Activated CD4-positive, alpha-beta T cell treated with anti-CD3 and anti-CD28 coated beads, Interleukin-2, Interleukin-6, amounts not matched to agents 100 ng/mL and 50 ng/mL, durations not matched to agents 16 hours and 8 hours (primary cell): ENCODE results near the gene RD3L.

Experiments
- DNase-seq: peaks from one replicate; pipeline ENCODE4 v3.0.0-alpha.2; 2020

Gene RD3L

DNA sequence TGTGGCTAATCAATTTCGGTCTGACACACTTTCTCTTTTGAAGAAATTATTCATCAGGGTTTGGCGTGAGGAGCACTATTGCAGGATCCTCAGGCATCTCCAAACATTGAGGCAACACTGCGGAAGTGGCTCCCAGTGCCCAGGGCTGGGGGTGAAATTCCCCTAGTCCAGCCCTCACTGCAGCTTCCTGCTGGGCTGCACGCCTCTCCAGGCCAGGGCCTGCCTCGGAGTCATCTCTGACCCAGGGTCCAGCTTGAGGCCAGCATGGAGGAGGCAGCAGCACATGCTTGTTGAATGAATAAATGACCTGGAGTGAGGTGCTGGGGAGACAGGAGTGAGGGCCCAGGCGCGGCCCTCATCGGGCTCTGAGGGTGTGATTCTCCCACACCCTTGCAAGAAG, 50.1 kb downstream of the RD3L start:
- no peak for DNase-seq

- DNase-seq: no peak
Observed at GRCh38 chr14:103891667-103892215, 50.6 kb downstream of the RD3L start.

DNA sequence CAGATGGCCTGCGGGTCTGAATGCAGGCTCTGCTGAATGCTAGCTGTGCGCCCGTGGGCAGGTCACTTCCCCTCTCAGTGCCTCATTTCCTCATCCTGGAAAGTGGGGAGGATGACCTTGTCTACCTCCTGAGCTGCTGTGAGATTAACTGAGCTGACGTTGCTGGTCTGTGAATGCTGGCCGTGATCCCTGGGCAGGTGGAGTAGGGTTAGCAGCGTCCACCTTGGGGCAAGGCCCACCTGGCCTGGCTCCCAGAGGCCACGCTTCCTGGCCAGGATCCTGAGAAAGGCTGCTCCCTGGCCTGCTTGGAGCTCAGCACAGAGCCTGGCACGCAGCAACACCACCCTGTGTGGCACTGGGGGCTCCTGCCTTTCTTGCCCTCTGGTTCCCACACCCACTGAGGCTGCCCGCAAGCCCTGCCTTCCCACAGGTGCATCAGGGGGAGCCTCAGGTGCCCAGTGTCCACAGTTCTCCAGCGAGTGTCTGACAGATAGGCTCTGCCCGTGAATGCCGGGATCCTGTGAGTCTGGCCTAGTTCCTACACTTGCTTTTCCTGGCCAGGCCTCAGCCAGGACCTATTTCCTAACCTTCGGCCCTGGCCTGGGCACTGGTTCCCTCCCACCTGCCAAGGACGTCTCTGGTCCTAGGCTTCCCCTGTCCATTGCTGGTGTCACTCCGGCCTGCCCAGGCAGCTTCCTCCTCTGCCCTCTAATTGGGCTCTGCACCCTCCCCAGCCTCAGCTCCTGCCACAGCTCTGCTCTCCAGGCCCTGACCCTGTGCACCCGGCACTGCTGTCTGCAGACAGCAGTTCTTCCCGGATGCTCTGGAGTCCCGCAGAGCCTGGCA, 51.3 kb downstream of the RD3L start:
- DNase-seq: no peak
